Measurements from ENCODE around the gene GFM1. TPM values are rescaled to one million over a fixed set of nuclear protein-coding genes. Genes with fewer than 3 reads are reported as not detected.

GFM1 gene
- total RNA-seq, 1 donor from 2014 or later, result 56.4 TPM

DNA sequence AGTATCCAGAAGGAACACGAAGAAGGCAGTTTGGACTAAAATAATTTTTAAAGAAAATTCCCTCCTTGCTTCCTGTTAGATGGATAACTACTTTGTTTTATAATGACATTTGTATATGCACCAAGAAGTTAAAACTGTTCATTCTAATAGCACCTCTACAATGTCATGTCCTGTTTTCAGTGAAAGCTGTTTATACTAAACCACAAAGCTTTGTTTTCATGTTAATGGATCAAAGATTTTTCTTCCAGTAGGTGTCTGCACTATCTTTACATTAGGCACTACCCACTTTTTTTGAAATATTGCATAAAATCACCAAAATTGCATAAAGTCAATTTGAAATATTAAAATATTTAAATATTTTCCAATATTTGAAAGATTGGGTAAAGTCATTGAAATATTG, 77.8 kb downstream of the GFM1 start:
- Mint-ChIP-seq H3K36me3 (ENCODE audit: low read depth) (peaks cover 7% of the 10 kb centered on the region), H3K4me3 (no peak overlapping the region), H3K27me3 (no peaks in the 10 kb centered on the region), H3K9me3 (no peaks in the 10 kb centered on the region), H3K4me1 (peaks cover 12% of the 10 kb centered on the region), H3K27ac (no peak overlapping the region)
- ATAC-seq (ENCODE audit: low read depth) (no peak), DNase-seq (no peak)
- TF ChIP-seq, protein P1, sequence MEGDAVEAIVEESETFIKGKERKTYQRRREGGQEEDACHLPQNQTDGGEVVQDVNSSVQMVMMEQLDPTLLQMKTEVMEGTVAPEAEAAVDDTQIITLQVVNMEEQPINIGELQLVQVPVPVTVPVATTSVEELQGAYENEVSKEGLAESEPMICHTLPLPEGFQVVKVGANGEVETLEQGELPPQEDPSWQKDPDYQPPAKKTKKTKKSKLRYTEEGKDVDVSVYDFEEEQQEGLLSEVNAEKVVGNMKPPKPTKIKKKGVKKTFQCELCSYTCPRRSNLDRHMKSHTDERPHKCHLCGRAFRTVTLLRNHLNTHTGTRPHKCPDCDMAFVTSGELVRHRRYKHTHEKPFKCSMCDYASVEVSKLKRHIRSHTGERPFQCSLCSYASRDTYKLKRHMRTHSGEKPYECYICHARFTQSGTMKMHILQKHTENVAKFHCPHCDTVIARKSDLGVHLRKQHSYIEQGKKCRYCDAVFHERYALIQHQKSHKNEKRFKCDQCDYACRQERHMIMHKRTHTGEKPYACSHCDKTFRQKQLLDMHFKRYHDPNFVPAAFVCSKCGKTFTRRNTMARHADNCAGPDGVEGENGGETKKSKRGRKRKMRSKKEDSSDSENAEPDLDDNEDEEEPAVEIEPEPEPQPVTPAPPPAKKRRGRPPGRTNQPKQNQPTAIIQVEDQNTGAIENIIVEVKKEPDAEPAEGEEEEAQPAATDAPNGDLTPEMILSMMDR (IDR thresholded peaks at IDR 0.05), result no peak
- intact Hi-C loops (cut with micrococcal nuclease), result no loop called here
- ChIA-PET CTCF (no interaction called here), POLR2A (interaction anchor here (0.6 kb wide), 1 partner anchor 77 kb away, joined by 5 read pairs; no protein-coding TSS in a partner anchor)

DNA sequence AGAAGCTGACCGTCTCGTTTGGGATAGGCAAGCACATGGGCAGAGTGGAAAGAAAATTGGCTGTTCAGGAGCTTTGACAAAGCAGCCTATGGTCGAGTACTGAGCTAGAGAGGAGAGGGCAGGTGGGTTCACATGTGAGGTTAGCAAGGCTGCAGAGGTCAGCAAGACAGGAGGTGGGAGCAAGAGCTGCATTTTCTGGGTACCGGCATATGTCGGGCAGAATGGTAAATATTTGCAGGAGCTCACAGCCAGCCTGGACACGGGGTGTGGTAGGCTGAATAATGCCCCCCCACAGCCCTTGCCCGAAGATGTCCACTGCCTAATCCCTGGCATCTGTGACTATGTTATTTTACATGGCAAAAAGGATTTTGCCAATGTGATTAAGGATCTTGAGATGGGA, 79.7 kb downstream of the GFM1 start:
- ChIA-PET CTCF (interaction anchor here (1.2 kb wide), 1 partner anchor 68 kb away, joined by 4 read pairs; no protein-coding TSS in a partner anchor), POLR2A (no interaction called here)
- intact Hi-C loops (cut with micrococcal nuclease), result no loop called here
- ATAC-seq (ENCODE audit: low read depth) (no peak), DNase-seq (no peak)
- no peak overlapping the region for H3K27ac Mint-ChIP-seq
- no peaks in the 10 kb centered on the region for H3K27me3 Mint-ChIP-seq
- H3K9me3 Mint-ChIP-seq, result no peaks in the 10 kb centered on the region
- H3K36me3 Mint-ChIP-seq (ENCODE audit: low read depth), result peaks cover 6% of the 10 kb centered on the region
- H3K4me3 Mint-ChIP-seq, result no peak overlapping the region
- H3K4me1 Mint-ChIP-seq, result peaks cover 22% of the 10 kb centered on the region
- TF ChIP-seq, protein P1 (IDR thresholded peaks at IDR 0.05), result no peak

DNA sequence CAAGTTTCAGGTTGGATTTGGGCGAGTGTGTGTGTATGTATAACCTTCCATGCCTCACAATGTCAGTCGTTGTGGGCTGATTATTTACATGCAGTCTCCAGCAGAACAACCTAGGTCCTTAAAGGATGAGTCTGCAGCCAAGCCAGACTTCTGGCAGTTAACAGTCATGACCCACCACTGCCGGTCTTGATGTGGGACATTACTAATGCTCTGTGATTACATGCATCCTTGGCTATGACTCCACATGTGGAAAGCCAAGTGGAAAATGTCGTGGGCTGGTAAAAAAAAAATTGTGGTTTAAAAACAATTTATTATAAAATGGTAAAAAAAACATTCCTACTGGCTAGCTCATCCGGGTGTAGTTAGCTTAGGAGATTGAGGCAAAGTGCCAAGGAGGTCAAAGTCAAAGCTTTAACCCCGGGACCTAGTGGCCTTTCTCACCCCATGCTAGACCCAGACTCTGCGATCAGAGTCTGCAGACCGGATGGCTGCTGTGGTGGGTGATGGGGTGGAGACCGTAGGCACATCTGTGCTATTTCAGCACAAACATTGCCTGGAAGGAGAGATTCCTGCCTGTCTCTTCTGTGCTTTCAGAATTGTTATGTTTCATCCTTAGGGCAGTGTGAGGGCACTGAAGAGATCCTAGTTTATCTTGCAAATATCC, 81.2 kb downstream of the GFM1 start:
- peaks cover 23% of the 10 kb centered on the region for H3K4me1 Mint-ChIP-seq
- ATAC-seq (ENCODE audit: low read depth) (no peak), DNase-seq (no peak)
- no peaks in the 10 kb centered on the region for H3K9me3 Mint-ChIP-seq
- H3K27me3 Mint-ChIP-seq, result no peaks in the 10 kb centered on the region
- H3K36me3 Mint-ChIP-seq (ENCODE audit: low read depth), result peaks cover 4% of the 10 kb centered on the region
- POLR2A ChIA-PET, result no interaction called here
- CTCF ChIA-PET, result interaction anchor here (2.4 to 4.7 kb wide), 2 partner anchors 65 to 70 kb away, joined by 14 to 98 read pairs; no protein-coding TSS in a partner anchor
- H3K4me3 Mint-ChIP-seq, result no peak overlapping the region
- TF ChIP-seq, protein P1 (IDR thresholded peaks at IDR 0.05), result no peak
- intact Hi-C loops (cut with micrococcal nuclease), result loop anchor here (2.0 to 5.0 kb wide), 2 partner anchors 83 to 535 kb away; partner anchors contain the start of gene GFM1
- no peak overlapping the region for H3K27ac Mint-ChIP-seq

DNA sequence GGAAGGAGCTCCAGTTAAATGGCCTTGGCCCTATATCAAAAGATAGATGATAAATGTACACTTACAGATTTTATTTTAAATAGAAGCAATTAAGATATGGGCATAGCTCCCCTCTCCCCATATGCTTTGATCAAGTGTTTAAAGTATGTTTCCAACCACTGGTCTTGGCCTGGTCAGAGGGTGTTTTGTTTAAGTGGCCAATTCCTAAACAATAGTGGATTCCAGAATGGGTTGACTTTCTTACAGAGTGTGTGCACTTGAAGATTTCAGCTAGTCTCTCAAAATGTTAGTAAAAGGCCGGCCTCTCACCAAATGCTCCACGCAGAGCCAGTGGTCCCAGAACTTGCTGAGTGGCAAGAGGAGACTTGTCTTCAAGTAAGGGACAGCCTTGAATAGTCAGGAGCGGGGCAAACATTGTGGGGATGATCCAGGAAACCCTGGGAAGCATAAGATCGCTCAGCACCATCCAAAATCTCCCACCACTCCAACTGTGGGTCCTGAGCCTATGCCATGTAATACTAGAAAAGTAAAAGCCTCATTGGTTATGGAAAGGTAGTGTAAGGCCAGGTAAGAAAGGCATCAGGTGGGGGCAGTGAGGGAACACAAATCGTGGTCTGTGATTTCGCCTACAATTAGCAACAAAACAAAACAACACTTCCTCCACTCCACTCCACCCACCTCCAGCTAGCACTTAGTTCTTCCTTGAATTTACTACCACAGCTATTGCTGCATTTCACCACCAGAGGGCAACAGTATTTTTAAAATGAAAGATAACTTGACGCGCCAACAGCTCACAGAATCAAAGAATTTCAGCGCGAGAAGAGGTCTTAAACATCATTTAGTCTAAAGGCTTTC, 83.1 kb downstream of the GFM1 start:
- TF ChIP-seq, protein P1 (IDR thresholded peaks at IDR 0.05), result peak; percentile 17
- DNase-seq (no peak), ATAC-seq (ENCODE audit: low read depth) (peak; percentile 62)
- Mint-ChIP-seq H3K27me3 (no peaks in the 10 kb centered on the region), H3K9me3 (no peaks in the 10 kb centered on the region), H3K4me3 (no peak overlapping the region), H3K36me3 (ENCODE audit: low read depth) (no peaks in the 10 kb centered on the region), H3K4me1 (peaks cover 28% of the 10 kb centered on the region), H3K27ac (no peak overlapping the region)
- intact Hi-C loops (cut with micrococcal nuclease), result loop anchor here (1.0 to 5.0 kb wide), 4 partner anchors 19 to 533 kb away; partner anchors contain the start of gene GFM1
- CTCF ChIA-PET, result interaction anchor here (0.7 to 4.7 kb wide), 17 partner anchors 9 to 76 kb away, joined by 3 to 98 read pairs (median 3); partner anchors contain the start of gene MFSD1
- POLR2A ChIA-PET, result interaction anchor here (1.2 kb wide), 1 partner anchor 74 kb away, joined by 3 read pairs; the partner anchor contains the start of gene MFSD1

DNA sequence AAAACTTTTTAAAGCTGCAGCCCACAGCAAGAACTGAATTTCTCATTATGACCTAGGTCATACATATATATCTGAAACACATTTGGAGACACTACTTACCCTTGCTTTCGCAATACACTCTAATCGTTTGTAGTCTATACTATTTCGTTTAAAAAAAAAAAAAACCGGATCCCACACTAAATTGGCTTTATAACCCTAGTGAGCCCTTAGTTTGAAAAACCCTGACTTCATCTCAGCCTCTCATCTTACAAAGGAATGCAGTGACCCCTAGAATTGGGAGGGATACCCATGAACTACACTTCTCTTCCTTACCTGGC, 83.7 kb downstream of the GFM1 start:
- CTCF ChIA-PET, result interaction anchor here (0.7 to 4.7 kb wide), 14 partner anchors 9 to 75 kb away, joined by 3 to 98 read pairs (median 4); partner anchors contain the start of gene MFSD1

More for the DNA sequence above, 83.7 kb downstream of the GFM1 start:
- H3K27ac Mint-ChIP-seq, result no peak overlapping the region
- H3K4me3 Mint-ChIP-seq, result no peak overlapping the region
- POLR2A ChIA-PET, result interaction anchor here (1.2 kb wide), 1 partner anchor 74 kb away, joined by 3 read pairs; the partner anchor contains the start of gene MFSD1
- intact Hi-C loops (cut with micrococcal nuclease), result loop anchor here (5.0 kb wide), 1 partner anchor 86 kb away; the partner anchor contains the start of gene GFM1
- H3K27me3 Mint-ChIP-seq, result no peaks in the 10 kb centered on the region
- DNase-seq (no peak), ATAC-seq (ENCODE audit: low read depth) (no peak)
- no peaks in the 10 kb centered on the region for H3K9me3 Mint-ChIP-seq
- no peaks in the 10 kb centered on the region for H3K36me3 Mint-ChIP-seq (ENCODE audit: low read depth)
- H3K4me1 Mint-ChIP-seq, result peaks cover 25% of the 10 kb centered on the region
- TF ChIP-seq, protein P1 (IDR thresholded peaks at IDR 0.05), result no peak

Data from activated B cell treated with CpG ODN at 0.5 μM for 24 hours (primary cell).